SW 1271 (cell line): Measurements from ENCODE around the gene GNG7.
A peak's percentile ranks its signal among the peaks of the same experiment; 100 is the strongest.
"Not testable (repeated sequence)": the region's sequence is repeated elsewhere in the genome, so short reads cannot be mapped to it uniquely, and the experiment has no call there.

Experiments
- DNase-seq, 2 experiments: peaks; one replicate each; lab custom pipeline; 2025; lab: John Stamatoyannopoulos, UW

The GNG7 gene

DNA sequence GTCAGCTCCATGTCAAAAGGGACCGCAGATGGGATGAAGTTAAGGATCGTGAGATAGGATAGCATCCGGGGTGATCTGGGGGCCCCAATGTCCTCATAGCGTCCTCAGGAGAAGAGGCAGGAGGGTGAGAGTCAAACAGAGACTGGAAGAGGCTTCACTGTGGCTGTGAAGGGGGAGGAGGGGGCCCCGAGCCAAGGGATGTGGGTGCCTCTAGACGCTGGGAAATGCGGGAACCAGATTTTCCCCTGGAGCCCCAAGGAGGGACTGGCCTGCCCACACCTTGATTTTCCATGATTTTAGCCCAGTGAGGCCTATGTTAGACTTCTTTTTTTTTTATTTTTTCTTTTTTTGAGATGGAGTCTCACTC lies 61.2 kb downstream of the GNG7 start:
- DNase-seq, result no peak

DNA sequence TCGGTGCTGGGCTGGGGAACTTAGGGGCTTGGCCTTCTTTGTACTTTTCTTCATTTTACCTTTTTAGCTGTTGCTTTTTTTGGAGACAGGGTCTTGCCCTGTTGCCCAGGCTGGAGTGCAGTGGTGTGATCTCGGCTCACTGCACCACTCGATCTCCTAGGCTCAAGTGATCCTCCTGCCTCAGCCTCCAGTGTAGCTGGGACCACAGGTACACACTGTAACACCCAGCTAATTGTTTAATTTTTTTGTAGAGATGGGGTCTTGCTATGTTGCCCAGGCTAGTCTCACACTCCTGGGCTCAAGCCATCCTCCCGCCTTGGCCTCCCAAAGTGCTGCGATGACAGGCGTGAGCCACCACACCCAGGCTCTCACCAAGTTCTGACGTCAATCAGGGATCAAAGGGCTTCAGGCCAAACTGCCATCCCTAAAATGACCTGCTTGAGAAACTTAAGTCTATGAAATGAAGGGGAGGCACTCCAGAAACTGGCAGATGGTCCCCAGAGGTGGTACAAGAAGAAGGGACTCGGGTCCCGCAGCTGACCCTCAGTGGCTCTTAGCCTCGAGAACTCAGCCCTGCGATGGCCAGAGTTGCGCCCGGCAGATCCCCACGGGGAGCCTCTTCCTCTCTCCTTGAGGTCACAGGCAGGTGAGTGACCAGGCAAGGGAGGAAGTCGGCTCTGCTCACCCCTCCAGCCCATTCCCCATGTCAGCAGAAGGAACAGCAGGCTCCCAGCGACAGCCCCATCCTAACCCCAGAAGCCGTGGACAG lies 61.7 kb downstream of the GNG7 start:
- DNase-seq, result no peak

DNA sequence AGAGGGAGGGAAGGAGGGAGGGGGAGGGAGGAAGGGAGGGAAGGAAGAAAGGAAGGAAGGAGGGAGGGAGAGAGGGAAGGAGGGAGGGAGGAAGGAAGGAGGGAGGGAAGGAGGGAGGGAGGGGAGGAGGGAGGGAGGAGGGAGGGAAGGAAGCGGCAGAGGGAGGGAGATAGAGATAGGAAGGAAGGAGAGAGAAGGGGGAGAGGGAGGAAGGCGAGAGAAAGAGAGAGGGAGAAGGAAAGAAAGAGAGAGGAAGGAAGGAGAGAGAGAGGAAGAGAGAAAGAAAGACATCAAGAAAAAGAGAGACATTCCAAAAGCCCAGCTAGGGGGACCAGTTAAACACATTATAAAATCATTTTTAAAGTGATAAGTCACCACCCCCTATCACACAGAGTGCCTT lies 62.5 kb downstream of the GNG7 start:
- DNase-seq, result no peak

- DNase-seq, result no peak
Measured at GRCh38 chr19:2638417-2638940, 64.0 kb downstream of the GNG7 start.

GRCh38 chr19:2636897-2637683 lies 65.4 kb downstream of the GNG7 start:
- DNase-seq, result peak in 1 of 2 experiments; percentile 22

DNA sequence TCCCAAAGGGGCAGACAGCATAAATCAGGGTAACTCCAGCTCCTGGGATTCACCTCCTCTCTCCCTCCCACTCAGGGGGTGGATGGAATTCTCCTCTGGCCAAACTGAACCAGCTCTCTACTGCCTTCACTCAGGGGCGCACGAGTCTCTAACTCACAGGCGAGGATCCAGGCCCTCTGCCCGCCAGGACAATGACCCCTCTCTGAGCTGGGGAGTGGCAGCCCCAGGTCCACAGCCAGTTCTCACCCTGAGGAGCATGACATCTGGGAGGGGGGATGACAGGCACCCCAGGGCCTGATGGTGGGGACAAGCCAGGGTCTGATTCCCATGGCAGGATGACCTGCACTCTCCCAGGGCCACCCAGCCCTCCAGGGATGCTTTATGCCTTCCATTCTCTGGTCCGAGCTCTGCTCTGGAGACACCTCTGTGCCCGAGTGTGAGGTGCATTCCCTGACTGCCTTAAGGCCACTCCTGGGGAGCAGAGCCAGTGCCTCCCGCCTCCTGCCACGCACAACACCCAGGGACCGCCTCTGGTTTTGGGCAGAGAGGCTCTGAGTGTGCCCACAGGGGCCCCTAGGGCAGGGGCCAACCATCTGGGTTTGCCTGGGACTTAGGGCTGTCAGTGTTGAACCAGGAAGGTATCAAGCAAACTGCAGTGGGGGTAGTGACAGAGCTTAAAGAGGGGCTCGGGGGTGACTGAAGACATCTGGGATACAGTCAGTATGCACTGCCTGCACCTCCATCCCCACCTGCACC lies 66.2 kb downstream of the GNG7 start:
- DNase-seq, result no peak

- no peak for DNase-seq
Measured at GRCh38 chr19:2634960-2635359, 67.5 kb downstream of the GNG7 start.

DNA sequence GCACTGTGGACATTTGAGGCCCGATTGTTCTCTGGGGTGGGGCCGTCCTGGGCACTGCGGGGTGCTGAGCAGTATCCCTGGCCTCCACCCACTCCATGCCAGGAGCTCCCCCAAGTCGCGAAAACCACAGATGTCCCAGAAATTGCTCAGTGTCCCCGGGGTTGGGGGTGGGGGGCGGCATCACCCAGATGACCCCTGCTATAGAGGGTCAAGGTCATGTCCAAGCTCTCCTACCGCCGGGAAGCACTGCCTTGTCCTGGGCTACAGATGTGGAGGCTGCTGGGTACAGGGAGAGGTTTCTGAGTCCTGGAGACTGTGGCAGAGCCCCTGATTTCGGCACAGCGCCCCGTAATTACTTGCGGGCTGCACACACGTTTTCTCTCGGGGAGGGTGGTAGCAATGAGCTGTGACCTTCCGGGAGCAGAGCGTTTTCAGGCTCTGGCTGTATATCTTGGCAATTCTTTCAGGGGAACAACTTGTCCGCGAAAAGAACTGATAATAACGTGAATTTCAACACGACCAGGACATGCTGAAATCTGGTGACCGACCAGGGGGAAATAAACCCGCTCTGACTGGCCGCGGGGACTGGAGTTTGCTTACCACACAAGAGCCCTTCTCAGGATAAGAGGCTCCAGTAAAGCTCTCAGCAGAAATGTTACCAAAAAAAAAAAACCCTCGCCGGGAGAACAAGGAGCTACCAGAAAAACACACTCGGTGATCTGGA lies 68.1 kb downstream of the GNG7 start:
- no peak for DNase-seq

- no peak for DNase-seq
Measured at GRCh38 chr19:2633693-2634075, 68.8 kb downstream of the GNG7 start.

- DNase-seq, result no peak
Measured at GRCh38 chr19:2631213-2631821, 71.2 kb downstream of the GNG7 start.

DNA sequence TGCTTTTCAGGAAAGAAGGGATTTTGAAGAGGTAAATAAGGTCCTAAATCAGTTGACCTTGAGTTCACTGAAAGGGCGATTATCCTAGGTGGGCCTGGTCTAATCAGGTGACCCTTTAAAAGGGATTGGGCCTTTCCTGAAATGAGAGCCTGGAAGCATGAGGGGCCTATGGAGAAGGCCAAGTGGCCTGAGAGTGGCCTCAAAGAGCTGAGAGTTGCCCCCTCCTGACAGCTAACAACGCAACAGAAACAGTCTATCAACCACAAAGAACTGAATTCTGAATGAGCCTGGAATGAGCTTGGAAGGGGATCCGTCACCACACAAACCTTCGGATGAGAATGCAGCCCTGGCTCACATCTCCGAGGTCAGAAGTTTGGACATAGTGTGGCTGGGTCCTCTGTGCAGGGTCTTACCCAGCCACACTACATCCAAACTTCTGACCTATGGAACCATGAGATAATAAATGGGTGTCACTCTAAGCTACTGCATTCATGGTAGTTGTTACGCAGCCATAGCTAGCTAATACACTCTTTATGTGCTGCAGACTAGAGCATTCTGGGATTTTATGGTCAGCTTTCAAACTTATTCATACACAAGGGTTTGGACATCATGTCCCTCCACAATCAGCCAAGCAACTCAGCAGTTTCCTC lies 72.0 kb downstream of the GNG7 start:
- no peak for DNase-seq

DNA sequence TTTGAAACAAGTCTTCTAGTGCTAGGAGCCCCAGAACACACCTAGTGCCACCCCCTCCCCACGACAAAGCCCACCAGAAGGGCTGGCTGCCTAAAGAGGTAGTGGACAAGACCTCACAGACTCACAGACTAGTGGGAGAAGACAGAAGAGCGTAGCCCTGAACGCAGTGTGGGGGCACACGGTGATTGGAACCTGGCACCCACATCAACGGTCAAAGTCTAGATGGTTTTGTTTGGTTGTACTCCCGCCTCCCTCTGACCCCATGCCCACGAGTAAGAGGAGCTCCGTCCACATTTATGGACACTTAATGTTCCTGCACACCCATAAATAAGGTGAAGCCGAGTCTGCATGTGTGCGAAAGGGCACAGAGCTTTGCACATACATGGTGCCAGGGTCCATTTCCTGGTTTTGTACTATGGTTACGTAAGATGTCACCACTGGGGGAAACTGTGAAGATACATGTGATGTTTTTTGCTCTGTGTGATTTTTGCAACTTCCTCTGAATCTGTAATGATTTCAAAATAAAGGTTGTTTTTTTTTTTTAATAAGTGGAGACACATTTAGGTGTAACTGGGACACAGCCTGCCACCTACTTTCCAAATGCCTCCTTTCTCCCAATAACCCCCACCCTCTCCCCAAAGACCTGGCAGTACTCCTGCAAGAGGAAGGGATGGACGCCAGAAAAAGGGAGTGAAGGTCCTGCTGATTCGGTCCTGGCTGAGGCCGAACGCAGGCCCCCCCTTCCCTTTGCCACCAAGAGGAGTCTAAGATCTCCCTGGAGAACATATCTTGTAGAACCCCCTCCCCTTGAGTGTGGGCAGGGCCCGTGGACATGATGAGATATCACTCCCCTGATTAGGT lies 72.8 kb downstream of the GNG7 start:
- no peak for DNase-seq

- no peak for DNase-seq
Measured at GRCh38 chr19:2628597-2628996, 73.9 kb downstream of the GNG7 start.

GRCh38 chr19:2627855-2628254 lies 74.6 kb downstream of the GNG7 start:
- DNase-seq, result no peak

DNA sequence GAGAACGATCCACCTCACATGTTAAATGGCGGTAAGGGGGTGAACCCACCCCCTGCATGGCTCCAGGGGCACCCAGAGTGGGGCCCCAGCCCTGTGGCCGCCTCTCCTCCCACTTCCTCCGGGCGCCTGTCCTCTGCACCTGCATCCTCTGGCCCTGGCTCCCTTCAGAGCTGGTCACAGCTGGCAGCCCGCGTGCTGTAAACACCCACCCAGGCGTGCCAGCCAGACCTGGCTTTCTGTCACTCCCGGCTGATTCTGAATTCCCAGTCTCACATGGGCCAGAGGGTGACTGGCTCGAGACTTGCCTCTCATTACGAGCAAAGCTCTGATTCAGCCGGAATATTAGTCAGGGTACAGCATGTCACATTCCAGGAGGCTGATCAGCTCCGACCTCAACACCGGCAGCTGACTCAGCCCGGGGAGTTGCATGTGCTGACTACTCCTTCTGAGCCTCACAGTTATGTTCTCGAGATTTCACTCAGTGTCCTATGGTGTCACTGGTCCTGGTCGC lies 75.1 kb downstream of the GNG7 start:
- peak; percentile 98 for DNase-seq

- DNase-seq, result no peak
Measured at GRCh38 chr19:2625434-2625833, 77.1 kb downstream of the GNG7 start.

- peak in 1 of 2 experiments; percentile 20 for DNase-seq
Measured at GRCh38 chr19:2624537-2625091, 77.9 kb downstream of the GNG7 start.

GRCh38 chr19:2623798-2624197 lies 78.7 kb downstream of the GNG7 start:
- DNase-seq, result no peak

DNA sequence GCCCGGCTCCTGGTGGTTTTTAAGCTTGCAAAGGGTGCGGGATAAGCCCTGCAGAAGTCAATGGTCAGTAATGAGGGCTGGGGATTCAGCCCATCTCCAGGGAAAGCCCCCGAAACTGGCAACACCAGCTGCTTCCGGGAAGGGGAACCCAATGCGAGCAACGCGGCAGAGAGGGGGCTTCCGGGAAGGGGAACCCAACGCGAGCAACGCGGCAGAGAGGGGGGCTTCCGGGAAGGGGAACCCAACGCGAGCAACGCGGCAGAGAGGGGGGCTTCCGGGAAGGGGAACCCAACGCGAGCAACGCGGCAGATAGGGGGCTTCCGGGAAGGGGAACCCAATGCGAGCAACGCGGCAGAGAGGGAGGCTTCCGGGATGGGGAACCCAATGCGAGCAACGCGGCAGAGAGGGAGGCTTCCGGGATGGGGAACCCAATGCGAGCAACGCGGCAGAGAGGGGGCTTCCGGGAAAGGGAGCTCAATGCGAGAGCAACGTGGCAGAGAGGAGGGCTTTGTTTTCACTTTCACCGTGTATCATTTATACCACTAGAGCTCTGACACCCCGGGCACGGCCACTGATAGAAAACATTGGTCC lies 80.0 kb downstream of the GNG7 start:
- not testable (repeated sequence) for DNase-seq
